Measurements from ENCODE around the gene LGALS3BP.
"Not testable (repeated sequence)": the region's sequence is repeated elsewhere in the genome, so short reads cannot be mapped to it uniquely, and the experiment has no call there.

The LGALS3BP gene

DNA sequence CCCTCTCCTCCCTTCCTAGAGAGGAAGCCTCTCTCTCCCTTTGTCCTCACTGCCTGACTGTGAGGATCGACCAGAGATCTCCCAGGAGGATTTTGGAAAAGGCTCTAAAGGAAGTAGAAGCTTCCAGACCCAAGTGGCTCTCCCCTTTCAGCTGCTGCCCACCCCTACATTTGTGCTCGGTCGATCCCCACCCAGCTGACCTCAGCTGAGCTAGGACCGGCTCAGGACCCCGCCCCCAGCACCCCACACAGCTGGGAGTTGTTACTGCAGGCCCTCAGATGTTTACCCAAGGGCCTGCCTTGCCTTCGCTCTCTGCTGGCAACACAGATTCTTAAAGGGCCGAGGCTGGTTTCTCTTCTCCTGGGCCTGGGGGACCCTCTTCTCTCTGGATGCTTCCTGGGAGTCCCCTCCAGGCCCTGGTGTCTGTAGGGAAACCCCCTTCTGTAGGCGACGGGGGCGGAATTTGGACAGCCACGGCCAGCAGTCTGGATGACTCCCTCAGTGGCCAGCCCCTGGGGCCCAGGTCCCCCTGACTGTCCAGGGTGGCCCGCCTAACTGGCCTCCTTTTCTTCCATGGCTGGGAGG lies 27.7 kb downstream of the LGALS3BP start:
- no peak for DNase-seq (ENCODE audit: low read depth, low spot score)
- H3K4me3 ChIP-seq (ENCODE audit: low read length): no peak overlapping the region

DNA sequence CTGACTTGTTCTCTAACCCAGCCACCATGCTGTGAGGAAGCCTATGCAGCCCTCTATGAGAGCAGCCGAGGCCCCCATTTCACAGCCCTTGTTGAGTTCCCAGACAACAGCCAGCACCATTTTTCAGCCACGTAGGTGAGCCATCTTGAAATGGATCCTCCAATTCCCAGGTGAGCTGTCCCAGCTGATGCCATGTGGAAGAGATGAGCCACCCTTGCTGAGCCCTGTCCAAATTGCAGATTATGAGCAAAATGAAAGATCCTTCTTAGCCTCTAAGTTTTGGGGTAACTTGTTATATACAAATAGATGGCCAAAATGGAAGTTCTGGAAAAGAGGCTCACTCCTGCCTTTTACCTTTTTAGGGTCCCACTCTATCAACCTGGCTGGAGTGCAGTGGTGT lies 28.9 kb downstream of the LGALS3BP start:
- H3K4me3 ChIP-seq (ENCODE audit: low read length): no peak overlapping the region
- DNase-seq (ENCODE audit: low read depth, low spot score): no peak

DNA sequence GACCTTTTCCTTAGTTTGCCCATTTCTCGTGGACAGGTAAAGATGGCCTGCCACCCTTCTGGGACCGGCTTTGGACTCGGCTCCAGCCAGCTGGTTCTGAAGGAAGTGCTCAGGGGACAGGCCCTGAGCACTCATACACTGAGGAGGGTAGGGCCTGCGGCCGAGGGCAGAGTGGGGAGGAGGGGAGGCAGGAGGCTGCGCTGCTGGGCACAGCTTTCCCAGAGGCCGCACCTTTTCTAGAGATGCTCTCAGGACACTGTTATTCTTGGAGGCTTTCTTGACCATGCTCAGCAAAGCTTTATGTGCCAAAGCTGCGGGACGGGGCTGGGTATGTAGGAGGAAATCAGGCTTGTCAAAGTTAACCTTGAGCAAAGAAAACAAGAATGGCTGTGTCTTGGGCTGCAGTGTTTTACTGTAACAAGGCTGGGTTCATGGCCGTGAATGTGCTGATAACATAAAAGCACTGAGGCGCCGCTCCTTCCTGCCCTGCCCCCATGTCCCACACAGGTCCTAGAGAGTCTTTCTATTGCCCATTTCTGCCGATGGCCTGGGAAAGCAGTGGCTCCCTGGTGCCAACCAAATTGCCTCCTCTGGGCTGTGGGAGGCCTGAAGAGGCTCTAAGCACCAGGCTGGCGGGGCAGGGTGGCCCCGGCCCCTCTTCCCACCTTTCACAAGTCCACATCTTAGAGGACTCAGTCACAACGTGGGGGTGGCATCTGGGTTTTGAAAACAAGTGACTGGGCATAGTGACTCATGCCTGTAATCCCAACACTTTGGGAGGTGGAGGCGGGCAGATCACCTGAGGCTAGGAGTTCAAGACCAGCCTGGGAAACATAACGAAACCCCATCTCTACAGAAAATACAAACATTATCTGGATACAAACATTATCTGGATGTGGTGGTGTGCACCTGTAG lies 32.2 kb downstream of the LGALS3BP start:
- DNase-seq (ENCODE audit: low read depth, low spot score): no peak

DNA sequence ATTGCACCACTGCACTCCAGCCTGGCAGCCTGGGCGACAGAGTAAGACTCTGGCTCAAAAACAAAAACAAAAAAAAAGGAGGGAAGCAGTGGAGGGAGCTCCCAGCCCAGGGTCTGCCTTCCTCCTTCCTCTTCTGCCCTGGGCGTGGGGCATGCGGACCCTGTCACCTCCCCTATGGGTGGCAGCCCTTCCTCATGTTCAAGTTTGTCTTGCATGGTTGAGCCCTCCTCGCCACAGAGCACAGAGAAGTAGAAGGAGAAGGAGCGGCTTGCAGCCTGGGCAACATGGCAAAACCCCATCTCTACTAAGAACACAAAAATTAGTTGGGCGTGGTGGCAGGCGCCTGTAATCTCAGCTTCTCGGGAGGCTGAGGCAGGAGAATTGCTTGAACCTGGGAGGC lies 33.1 kb downstream of the LGALS3BP start:
- H3K4me3 ChIP-seq (ENCODE audit: low read length): no peak overlapping the region

More for the DNA sequence above, 32.2 kb downstream of the LGALS3BP start:
- H3K4me3 ChIP-seq (ENCODE audit: low read length): no peak overlapping the region

DNA sequence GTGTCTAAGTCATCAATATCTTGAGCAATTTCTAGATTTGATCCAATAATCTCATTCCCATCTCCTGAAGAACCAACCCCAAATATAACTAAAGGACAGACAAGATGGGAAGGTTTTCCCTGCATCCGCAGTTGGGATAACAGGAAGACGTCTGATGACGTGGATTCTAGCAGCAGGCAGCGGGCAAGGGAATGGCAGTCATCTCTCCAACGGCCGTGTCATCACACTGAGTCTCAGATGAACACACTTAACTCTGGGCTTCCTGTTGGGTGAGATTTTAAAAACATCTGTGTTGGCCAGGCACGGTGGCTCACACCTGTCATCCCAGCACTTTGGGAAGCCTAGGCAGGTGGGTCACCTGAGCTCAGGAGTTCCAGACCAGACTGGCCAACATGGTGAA lies 33.6 kb downstream of the LGALS3BP start:
- H3K4me3 ChIP-seq (ENCODE audit: low read length): no peak overlapping the region
- DNase-seq (ENCODE audit: low read depth, low spot score): no peak

More for the DNA sequence above, 33.1 kb downstream of the LGALS3BP start:
- no peak for DNase-seq (ENCODE audit: low read depth, low spot score)

DNA sequence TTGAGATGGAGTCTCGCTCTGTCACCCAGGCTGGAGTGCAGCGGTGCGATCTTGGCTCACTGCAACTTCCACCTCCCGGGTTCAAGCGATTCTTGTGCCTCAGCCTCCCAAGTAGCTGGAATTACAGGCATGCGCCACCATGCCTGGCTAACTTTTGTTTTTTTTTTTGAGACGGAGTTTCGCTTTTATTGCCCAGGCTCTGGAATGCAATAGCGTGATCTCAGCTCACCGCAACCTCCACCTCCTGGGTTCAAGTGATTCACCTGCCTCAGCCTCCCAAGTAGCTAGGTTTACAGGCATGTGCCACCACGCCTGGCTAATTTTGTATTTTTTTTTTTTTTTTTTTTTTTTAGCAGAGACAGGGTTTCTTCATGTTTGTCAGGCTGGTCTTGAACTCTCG lies 34.3 kb downstream of the LGALS3BP start:
- H3K4me3 ChIP-seq (ENCODE audit: low read length); DNase-seq (ENCODE audit: low read depth, low spot score): not testable (repeated sequence)

DNA sequence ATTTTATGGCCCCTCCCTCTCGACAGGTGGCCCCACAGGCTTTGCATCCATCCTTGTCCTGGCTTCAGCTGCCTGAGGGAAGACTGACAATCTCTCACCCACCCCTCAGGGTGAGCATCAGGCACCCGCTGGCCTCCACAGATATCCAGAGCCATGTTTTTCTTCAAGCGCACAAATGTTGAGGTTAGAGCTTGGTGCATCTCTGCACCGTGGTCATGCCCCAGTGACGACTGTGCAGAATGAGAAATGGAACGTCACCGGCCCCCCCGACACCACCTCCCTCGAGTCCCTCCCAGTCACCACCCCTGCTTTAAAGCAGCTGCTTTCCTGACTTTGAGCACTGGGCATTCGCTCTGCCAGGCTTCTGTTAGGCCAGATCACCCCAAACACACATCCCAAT lies 34.8 kb downstream of the LGALS3BP start:
- H3K4me3 ChIP-seq (ENCODE audit: low read length): no peak overlapping the region
- no peak for DNase-seq (ENCODE audit: low read depth, low spot score)

DNA sequence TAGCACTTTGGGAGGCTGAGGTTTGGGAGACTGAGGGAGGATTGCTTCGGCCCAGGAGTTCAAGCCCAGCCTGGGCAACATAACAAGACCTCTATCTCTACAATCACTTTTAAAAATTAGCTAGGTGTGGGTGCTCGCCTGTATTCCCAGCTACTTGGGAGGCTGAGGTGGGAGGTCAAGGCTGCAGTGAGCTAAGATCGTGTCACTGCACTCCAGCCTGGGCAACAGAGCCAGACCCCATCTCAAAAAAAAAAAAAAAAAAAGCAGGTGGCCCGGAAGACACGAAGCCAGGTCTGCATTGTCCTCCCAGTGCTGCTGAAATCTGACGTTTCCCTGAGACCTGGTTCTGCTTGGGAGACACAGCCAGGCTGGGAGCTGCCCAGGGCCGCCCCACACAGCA lies 35.7 kb downstream of the LGALS3BP start:
- no peak overlapping the region for H3K4me3 ChIP-seq (ENCODE audit: low read length)
- DNase-seq (ENCODE audit: low read depth, low spot score): no peak

DNA sequence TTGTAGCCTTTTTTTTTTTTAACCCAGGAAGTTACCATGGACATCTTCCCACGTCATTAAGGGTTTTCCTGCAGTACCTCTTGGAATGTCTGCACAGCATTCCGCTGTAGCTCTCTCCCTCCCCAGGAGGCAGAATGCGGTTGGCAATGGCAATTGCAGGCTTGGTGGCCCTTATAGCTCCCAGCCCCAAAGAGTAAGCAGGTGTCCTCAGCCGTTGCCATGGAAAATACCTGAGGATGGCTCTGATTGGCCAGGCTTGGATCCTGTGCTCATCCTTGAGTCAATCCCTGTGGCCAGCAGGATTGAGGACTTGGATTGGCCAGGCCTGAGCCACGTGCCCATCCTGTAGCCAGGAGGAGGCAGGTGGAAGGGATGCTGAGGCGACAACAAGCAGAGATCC lies 39.0 kb downstream of the LGALS3BP start:
- no peak for DNase-seq (ENCODE audit: low read depth, low spot score)
- no peak overlapping the region for H3K4me3 ChIP-seq (ENCODE audit: low read length)

DNA sequence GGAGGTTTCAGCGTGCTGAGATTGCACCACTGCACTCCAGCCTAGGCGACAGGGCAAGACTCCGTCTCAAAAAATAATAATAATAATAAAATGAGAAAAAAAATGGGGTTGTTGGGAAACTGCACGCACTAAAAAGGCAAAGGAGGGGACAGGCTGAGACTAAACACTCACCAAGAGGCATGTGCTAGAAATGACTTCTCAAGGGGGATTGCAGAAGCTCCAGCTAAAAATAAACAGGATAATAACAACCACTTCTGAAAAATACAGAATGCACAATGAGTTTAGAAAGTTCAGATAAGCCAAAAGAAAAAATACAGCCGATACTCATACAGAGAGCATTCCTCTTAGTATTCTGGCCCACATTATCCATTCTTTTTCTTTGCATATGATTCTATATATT lies 39.5 kb downstream of the LGALS3BP start:
- no peak for DNase-seq (ENCODE audit: low read depth, low spot score)
- H3K4me3 ChIP-seq (ENCODE audit: low read length): no peak overlapping the region

DNA sequence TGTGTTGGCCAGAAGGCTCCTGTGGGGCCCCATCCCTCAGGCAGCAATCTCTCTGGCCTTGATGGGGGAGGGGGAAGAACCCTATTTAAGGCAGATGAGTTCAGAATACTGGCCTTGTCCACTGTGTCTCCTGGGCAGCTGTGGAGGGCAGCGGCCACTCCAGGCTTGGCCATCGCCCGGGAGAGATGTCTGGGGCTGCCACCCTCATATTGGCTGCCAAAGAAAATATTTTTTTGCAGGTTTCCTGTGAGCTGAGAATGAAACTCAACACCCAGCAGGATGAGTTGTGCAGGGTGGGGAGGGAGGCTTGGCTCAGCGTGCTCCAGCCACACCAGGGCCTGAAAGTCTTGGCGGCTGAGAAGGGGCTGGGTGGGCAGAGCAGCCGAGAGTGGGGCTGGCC lies 40.1 kb downstream of the LGALS3BP start:
- DNase-seq (ENCODE audit: low read depth, low spot score): no peak
- no peak overlapping the region for H3K4me3 ChIP-seq (ENCODE audit: low read length)

DNA sequence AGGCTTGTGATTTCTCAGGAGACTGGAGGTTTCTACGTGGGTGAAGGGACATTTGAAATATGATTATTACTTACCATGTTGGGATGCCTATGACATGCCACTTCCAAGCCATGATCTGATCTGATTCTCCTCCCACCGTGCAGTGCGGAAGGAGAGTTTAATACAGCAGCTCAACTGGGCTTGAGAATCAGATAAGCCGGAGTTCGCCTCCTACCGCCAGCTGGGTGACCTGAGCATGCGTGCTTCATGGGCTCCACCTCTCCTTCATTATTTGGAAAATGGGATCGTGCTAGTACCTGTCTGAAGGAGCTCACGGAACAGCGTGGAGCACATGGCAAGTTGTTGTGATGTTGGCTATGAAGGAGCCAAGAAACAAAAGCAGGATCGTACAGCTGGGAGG lies 42.2 kb downstream of the LGALS3BP start:
- DNase-seq (ENCODE audit: low read depth, low spot score): no peak
- H3K4me3 ChIP-seq (ENCODE audit: low read length): no peak overlapping the region

DNA sequence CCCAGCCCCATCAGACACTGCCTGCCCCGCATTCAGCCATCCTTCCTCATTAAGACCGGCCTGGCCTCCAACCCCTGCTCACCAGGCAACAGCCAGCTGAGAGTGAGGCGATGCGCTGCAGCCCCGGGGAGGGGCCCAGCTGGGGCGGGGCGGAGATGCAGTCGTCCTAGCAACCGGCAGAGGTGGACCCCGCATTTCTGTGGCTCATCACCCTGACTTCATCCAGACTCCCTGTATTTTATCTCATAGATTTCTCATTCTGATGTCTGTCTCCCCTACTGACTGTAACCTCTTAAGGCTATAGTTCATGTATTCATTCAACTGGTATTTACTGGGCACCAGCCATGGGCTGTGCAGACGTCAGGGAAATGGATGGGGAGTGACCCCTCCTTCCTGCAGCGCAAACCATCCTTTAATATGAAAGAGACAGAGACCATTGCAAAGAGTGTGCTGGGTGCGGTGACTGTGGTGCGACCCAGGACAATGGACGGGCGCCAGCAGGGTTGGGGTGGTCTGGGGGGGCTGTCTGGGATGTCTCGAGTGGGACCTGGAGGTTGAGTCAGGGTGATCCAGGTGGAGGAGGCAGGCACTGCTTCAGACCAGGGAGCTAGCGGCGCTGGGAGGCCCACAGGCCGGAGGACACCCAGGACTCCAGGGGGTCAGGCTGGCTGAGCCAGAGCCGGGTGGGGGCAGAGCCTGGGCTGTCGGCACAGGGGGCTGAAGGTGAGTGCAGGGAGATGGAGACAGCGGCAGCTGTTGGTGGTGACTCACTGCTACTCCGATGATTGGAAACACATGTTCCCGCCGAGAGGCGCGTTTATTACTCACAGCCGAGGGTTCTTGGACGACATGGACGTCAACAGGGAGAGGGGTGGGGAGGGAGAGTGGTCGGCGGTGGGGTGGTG lies 44.1 kb downstream of the LGALS3BP start:
- DNase-seq (ENCODE audit: low read depth, low spot score): no peak
- H3K4me3 ChIP-seq (ENCODE audit: low read length): no peak overlapping the region

DNA sequence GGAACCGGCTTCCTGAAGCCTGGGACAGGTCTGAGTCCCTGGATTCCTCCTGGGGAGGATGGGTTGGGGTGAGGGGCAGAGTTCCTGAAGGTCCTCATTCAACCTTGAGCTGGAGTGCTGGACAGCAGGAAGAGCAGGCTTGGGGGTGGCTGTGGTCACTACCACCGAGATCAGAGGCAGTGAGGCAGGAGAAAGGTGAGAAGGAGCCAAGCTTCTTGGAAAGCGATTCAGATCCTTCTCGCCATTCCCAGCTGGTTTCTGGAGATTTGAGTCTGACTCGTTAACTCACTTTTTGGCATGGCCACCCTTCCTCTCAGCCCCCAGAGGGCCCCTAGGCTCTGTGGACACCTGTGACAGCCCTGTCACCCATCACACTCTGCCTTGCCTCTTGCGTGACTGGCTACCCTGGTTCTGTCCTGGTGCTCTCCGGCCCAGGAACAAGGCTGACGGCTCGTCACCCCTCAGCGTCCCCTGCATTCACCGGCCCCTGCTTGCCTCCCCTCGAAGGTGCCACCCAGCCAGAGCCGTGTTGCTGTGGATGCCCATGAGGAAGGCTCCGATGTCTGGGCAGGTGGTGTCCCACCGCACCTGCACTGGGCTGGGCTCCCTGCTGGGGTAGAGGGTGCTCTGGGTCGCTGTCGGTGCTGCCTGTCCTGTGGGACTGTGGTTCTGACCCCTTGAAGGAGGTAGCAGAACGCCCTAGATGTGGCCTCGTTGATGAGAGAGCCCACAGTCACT lies 44.9 kb downstream of the LGALS3BP start:
- no peak for DNase-seq (ENCODE audit: low read depth, low spot score)

DNA sequence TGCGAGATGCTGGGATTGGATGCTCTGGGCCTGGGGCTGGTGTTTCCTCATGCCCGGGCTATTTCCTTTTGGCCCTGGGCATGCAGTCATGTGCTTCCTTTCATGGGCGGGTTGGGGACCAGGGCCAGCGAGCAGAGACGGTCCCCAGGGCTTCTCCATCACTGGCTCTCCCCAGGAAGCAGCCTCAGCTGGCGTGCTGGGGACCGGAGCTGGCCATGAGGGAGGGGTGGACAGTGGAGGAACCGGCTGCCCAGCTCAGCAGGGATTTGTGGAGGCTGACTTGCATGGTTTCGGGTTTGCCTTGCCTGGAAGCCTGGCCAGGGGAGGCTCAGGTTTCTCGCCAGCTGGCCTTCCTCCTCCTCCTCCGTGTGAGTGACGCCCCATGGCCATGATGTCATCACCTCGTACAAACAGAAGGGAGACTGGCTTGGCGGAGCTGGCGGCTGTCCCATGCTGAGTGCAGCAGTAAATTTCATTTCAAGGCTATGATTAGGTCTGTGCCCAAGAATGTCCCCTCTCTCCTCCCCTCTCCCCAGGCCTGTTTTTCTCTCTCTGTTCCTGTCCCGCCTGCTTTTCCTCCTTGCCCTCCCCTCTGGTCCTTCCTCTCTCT lies 45.7 kb downstream of the LGALS3BP start:
- no peak overlapping the region for H3K4me3 ChIP-seq (ENCODE audit: low read length)
- no peak for DNase-seq (ENCODE audit: low read depth, low spot score)

More for the DNA sequence above, 44.9 kb downstream of the LGALS3BP start:
- no peak overlapping the region for H3K4me3 ChIP-seq (ENCODE audit: low read length)

DNA sequence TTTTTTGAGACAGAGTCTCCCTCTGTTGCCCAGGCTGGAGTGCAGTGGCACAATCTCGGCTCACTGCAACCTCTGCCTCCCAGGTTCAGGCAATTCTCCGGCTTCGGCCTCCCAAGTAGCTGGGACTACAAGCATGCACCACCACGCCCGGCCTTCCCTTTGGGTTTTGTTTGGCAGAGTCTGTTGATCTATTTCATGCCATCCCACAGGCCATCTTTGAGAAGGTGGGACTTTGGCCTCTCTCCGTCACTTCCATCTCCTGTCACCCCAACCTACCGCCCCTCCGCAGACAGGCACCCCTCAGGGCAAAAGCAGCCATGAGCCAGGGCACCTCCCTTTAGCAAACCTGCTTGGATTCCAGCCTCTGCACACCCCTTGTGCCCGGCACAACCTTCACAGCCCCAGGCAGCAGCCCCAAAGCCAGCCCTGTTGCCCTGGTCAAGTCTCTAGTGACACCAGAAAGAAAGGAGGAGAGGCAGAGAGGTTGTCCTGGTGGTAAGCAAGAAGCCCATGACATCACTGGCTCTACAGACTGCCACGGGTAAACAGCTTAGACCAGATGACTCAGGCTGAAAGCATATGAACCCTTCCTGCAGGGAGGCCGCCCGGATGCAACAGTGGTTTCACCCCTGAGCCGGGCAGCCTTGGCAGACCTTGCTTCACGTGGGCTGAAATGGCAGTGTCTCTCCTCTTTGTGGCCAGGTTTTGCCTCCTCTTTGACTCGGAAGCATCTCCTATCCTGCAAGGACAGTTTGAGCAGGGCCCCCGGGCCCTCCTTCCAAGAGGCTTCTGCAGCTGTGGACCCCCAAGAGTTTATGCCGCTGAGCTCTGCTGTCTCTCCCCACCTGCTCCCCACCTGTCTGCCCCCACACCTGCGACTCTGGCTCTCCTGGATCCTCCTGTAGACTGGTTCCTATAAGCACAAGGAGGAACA lies 46.4 kb downstream of the LGALS3BP start:
- H3K4me3 ChIP-seq (ENCODE audit: low read length): no peak overlapping the region
- no peak for DNase-seq (ENCODE audit: low read depth, low spot score)

DNA sequence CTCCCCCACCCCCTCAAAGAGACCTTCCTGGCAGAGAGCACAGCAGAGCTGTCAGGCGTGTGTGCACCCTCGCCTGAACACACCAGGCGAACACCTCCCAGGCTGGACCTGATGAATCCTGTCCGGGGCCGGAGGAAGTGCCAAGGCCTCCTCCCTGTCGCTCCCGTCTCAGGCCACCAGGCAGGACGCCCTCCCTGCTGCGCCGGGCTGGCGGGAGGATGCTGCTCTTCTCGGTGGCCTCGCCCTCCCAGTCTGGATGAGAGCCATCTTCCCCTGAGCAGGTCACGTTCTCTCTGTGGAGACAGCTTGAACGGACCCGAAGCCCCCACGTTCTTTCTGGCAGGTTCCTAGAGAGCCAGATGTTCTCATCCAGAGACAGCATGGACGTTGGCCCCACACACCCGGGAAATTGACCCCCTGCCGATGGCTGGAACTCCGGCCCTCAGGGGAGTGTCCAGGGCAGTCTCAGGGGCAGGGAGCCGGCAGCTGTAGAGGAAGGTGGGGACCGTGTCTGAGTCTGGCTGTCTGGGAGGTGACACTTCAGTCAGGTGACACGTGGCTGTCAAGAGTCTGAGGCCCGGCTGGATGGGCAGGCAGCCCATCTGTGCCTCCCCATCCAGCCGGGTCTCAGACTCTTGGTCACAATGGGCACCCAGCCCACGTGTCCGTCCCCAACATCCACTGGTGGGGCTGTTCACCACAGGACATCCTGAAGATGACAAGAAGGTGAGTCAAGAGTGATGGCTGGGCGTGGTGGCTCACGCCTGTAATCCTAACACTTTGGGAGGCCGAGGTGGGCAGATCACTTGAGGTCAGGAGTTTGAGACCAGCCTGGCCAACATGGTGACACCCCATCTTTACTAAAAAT lies 49.6 kb downstream of the LGALS3BP start:
- no peak for DNase-seq (ENCODE audit: low read depth, low spot score)
- no peak overlapping the region for H3K4me3 ChIP-seq (ENCODE audit: low read length)

Data from Jurkat, Clone E6-1 (cell line).